ENCODE results near the gene RPS6KC1. TPM values are rescaled to one million over a fixed set of nuclear protein-coding genes. Genes with fewer than 3 reads are reported as not detected.
A peak's percentile ranks its signal among the peaks of the same experiment; 100 is the strongest.

The RPS6KC1 gene
- total and polyA plus RNA-seq, 2 of the 4 experiments (the other 2 are of a cell fraction), result 7.9 to 23.7 TPM

- Histone ChIP-seq H2AK5ac (ENCODE audit: low read depth, low read length) (no peak overlapping the region), H3K18ac (ENCODE audit: low read depth, low read length) (peak overlapping the region; percentile 88), H4K5ac (ENCODE audit: low read depth, low read length) (peak overlapping the region; percentile 87), H3K4ac (ENCODE audit: low read depth, low read length) (no peak overlapping the region), H2BK15ac (ENCODE audit: low read depth, low read length) (no peak overlapping the region), H3K9me3 (ENCODE audit: control insufficient read depth, insufficient read depth, low read length) (peaks cover 2% of the 10 kb centered on the region; the same call in 1 of the 2 replicates), H4K91ac (ENCODE audit: insufficient read depth, low read depth, low read length) (no peak overlapping the region), H3K23ac (ENCODE audit: low read depth, low read length) (no peak overlapping the region), H3K36me3 (ENCODE audit: control insufficient read depth, insufficient read depth, low read length) (no peaks in the 10 kb centered on the region), H2AK9ac (replicated peaks; ENCODE audit: low read depth, low read length, poor library complexity) (no peak overlapping the region), H3K27ac (ENCODE audit: insufficient read depth, low read length) (peak overlapping the region; percentile 50; the same call in 1 of the 2 replicates), H4K8ac (ENCODE audit: low read depth in 2 of 2, low read length in 2 of 2) (no peak overlapping the region), H2BK20ac (ENCODE audit: low read depth, low read length) (no peak overlapping the region), H3K4me2 (ENCODE audit: low read depth, low read length) (peak overlapping the region; percentile 50; the same call in 1 of the 2 replicates), H4K20me1 (ENCODE audit: insufficient read depth, low read length) (no peaks in the 10 kb centered on the region), H2BK120ac (ENCODE audit: low read depth, low read length) (no peak overlapping the region), H3K27me3 (ENCODE audit: control insufficient read depth, insufficient read depth, low read length) (no peaks in the 10 kb centered on the region), H3K9ac (ENCODE audit: low read depth, low read length) (no peak overlapping the region), H2BK5ac (ENCODE audit: low read depth, low read length, poor library complexity, severe bottlenecking) (peak overlapping the region; percentile 80), H3K9me1 (ENCODE audit: insufficient read depth, low read length) (no peaks in the 10 kb centered on the region), H3K56ac (ENCODE audit: extremely low read depth, insufficient read depth, low read length) (no peak overlapping the region), H3K4me1 (ENCODE audit: control insufficient read depth, insufficient read depth, low read length) (peaks cover 7% of the 10 kb centered on the region), H3K79me1 (ENCODE audit: low read depth in 1 of 2, low read length in 2 of 2) (no peaks in the 10 kb centered on the region), H2AFZ (replicated peaks; ENCODE audit: low read length, poor library complexity) (no peak overlapping the region), H3K4me3 (ENCODE audit: insufficient read depth, low read depth, low read length) (no peak overlapping the region), H3K14ac (replicated peaks; ENCODE audit: low read depth, low read length) (no peak overlapping the region)
- intact Hi-C loops (cut with micrococcal nuclease) (no loop called here), in situ Hi-C loops (cut with MboI; ENCODE audit: low sequenced_read_pairs) (no loop called here), dilution Hi-C loops (cut with HindIII; ENCODE audit: low sequenced_read_pairs, unreplicated experiment) (no loop called here)
- ChIA-PET POLR2A (ENCODE audit: unreplicated experiment) (interaction anchor here (0.5 kb wide), 1 partner anchor 166 kb away, joined by 3 read pairs; no protein-coding TSS in a partner anchor), CTCF (no interaction called here)
- BruUV-seq (replicated peaks), result no TSS peak
- ATAC-seq (ENCODE audit: low read depth) (peak; percentile 81), DNase-seq (peak; percentile 74)
- TF ChIP-seq NFE2L2 (IDR thresholded peaks at IDR 0.05; ENCODE audit: low read depth, low read length) (no peak), CHD1 (IDR thresholded peaks at IDR 0.05; ENCODE audit: low read depth, low read length) (no peak), FOS (IDR thresholded peaks at IDR 0.05; ENCODE audit: low read depth, low read length) (peak; percentile 26; the same call in 1 of the 2 replicates)
Measured at GRCh38 chr1:213284626-213285025, 233.6 kb downstream of the RPS6KC1 start.
